Keratinocyte (primary cell): Measurements from ENCODE around the gene SFXN3. TPM values are rescaled to one million over a fixed set of nuclear protein-coding genes. Genes with fewer than 3 reads are reported as not detected.

ENCODE experiments used
- DNase-seq: peaks from one replicate; pipeline ENCODE4 v3.0.0-alpha.2; 2011; ENCODE audit warnings: low read depth, missing footprints, low spot score
- FAIRE-seq: peaks from 2 replicates; lab custom pipeline; 2011; peaks lifted over from hg19 to GRCh38; lab: Jason Lieb, UNC
- H2AFZ ChIP-seq: 2 replicates; pipeline ENCODE4 v1.6.0; 2012; ENCODE audit warnings: low read length, control low read depth, inconsistent platforms; ENCODE audit not compliant: control insufficient read depth
- H3K27ac ChIP-seq: 2 replicates; pipeline ENCODE4 v1.5.1; 2011; ENCODE audit warnings: low read length; ENCODE audit not compliant: control insufficient read depth, insufficient read depth
- H3K27me3 ChIP-seq: 3 replicates; pipeline ENCODE4 v1.6.0; 2011; ENCODE audit warnings: low read length; ENCODE audit not compliant: control insufficient read depth, insufficient read depth; ENCODE audit errors: extremely low read depth
- H3K36me3 ChIP-seq, 2 experiments: 2 replicates in 1 of 2; 3 replicates in 1 of 2; pipeline ENCODE4 v1.5.1; 2011; ENCODE audit warnings: low read length in 2 of 2, mild to moderate bottlenecking in 1 of 2; ENCODE audit not compliant: control insufficient read depth in 2 of 2, insufficient read depth in 2 of 2; ENCODE audit errors: extremely low read depth in 1 of 2
- H3K4me1 ChIP-seq: 3 replicates; pipeline ENCODE4 v1.5.1; 2011; ENCODE audit warnings: low read length; ENCODE audit not compliant: control insufficient read depth, insufficient read depth; ENCODE audit errors: extremely low read depth
- H3K4me2 ChIP-seq: 3 replicates; pipeline ENCODE4 v1.6.0; 2011; ENCODE audit warnings: low read depth, low read length; ENCODE audit not compliant: control insufficient read depth, insufficient read depth; ENCODE audit errors: extremely low read depth
- H3K4me3 ChIP-seq, 3 experiments: fragments of 200-600 bp in 1 of 3; sonication (generic) in 1 of 3; 2 replicates in 2 of 3; 3 replicates in 1 of 3; pipeline ENCODE4 v1.5.1; 2011 to 2016; ENCODE audit warnings: low read length in 3 of 3, mild to moderate bottlenecking in 3 of 3, control low read depth in 2 of 3, inconsistent platforms in 1 of 3, low read depth in 1 of 3, mixed read lengths in 1 of 3, mixed run types in 1 of 3, moderate library complexity in 1 of 3; ENCODE audit not compliant: control insufficient read depth in 2 of 3, insufficient read depth in 2 of 3; ENCODE audit errors: extremely low read depth in 1 of 3
- H3K79me2 ChIP-seq: 2 replicates; pipeline ENCODE4 v1.6.0; 2012; ENCODE audit warnings: low read length; ENCODE audit not compliant: control insufficient read depth, insufficient read depth
- H3K9ac ChIP-seq: 3 replicates; pipeline ENCODE4 v1.6.0; 2011; ENCODE audit warnings: low read length; ENCODE audit not compliant: control insufficient read depth, insufficient read depth; ENCODE audit errors: extremely low read depth
- H3K9me1 ChIP-seq: 3 replicates; pipeline ENCODE4 v1.6.0; 2011; ENCODE audit warnings: low read length; ENCODE audit not compliant: control insufficient read depth, insufficient read depth; ENCODE audit errors: extremely low read depth
- H3K9me3 ChIP-seq: 2 replicates; pipeline ENCODE4 v1.5.1; 2012; ENCODE audit warnings: low read depth, low read length; ENCODE audit not compliant: control insufficient read depth
- H4K20me1 ChIP-seq: 3 replicates; pipeline ENCODE4 v1.6.0; 2011; ENCODE audit warnings: low read length; ENCODE audit not compliant: control insufficient read depth, insufficient read depth; ENCODE audit errors: extremely low read depth
- CTCF ChIP-seq, 3 experiments: IDR thresholded peaks in 1 of 3; conservative IDR thresholded peaks in 1 of 3; optimal IDR thresholded peaks in 1 of 3; 2 replicates in 2 of 3; 3 replicates in 1 of 3; pipeline versions ENCODE3 to v1.5.1; 2011; ENCODE audit warnings: low read length in 3 of 3, mild to moderate bottlenecking in 3 of 3, moderate library complexity in 2 of 3, control low read depth in 1 of 3, inconsistent platforms in 1 of 3; ENCODE audit not compliant: insufficient read depth in 2 of 3; ENCODE audit errors: extremely low read depth in 1 of 3
- EZH2 ChIP-seq: IDR thresholded peaks from one replicate; pipeline ENCODE4 v1.6.1; 2012; ENCODE audit warnings: inconsistent platforms, mild to moderate bottlenecking, low read length, moderate library complexity
- dilution Hi-C: fragments of 300-500 bp; cut with MboI; formaldehyde crosslinking; loops from one replicate; pipeline ENCODE4 v1.7.0; 2020; ENCODE audit warnings: low sequenced_read_pairs; ENCODE audit not compliant: extremely low pct_ligation_motif_present
- polyA plus RNA-seq, 5 experiments: library from polyadenylated mRNA; depleted of rRNA in 3 of 5; stranded (reverse) in 3 of 5; stranded (forward) in 1 of 5; unstranded in 1 of 5; fragments of >200 nt; gene quantifications; 1 replicate in 1 of 5; 2 replicates in 3 of 5; 3 replicates in 1 of 5; pipeline versions ENCODE4 v1.2.1 to v1.2.3, GENCODE V29; 2011 to 2012; ENCODE audit warnings: missing spikeins in 2 of 5, low read depth in 1 of 5, low replicate concordance in 1 of 5

The SFXN3 gene
- polyA plus RNA-seq, 1 donor (not counting 4 experiments of a cell fraction or from before 2014, with no cell fraction given) = 77.0 TPM

GRCh38 chr10:100993986-100994708, 36.9 kb upstream of the SFXN3 start:
- Histone ChIP-seq H3K4me1 (peaks cover 17% of the 10 kb centered on the region), H3K4me3 (no peak overlapping the region), H3K9ac (no peak overlapping the region), H4K20me1 (no peaks in the 10 kb centered on the region), H3K79me2 (peaks cover 22% of the 10 kb centered on the region), H2AFZ (no peak overlapping the region), H3K4me2 (no peak overlapping the region), H3K27ac (no peak overlapping the region), H3K9me1 (no peaks in the 10 kb centered on the region), H3K27me3 (no peaks in the 10 kb centered on the region), H3K36me3 (peaks cover 31% of the 10 kb centered on the region in 2 experiments), H3K9me3 (no peaks in the 10 kb centered on the region)
- TF ChIP-seq EZH2 (no peak), CTCF (optimal IDR thresholded peaks at IDR 0.05 in 1 of 3, IDR thresholded peaks at IDR 0.05 in 1 of 3, conservative IDR thresholded peaks at IDR 0.05 in 1 of 3; ENCODE audit: extremely low read depth in 1 of 3, insufficient read depth in 2 of 3, low read length in 3 of 3) (peak; percentile 44 to 72 (median 51))
- no peak for FAIRE-seq
- dilution Hi-C loops = no loop called here
- no peak for DNase-seq

- Histone ChIP-seq H3K4me2 (no peak overlapping the region), H3K9ac (no peak overlapping the region), H3K36me3 (peaks cover 21 to 26% of the 10 kb centered on the region in 2 experiments), H3K9me1 (no peaks in the 10 kb centered on the region), H4K20me1 (no peaks in the 10 kb centered on the region), H3K4me3 (no peak overlapping the region), H3K79me2 (peaks cover 19% of the 10 kb centered on the region), H3K4me1 (peaks cover 17% of the 10 kb centered on the region), H3K27me3 (no peaks in the 10 kb centered on the region), H3K9me3 (no peaks in the 10 kb centered on the region), H3K27ac (no peak overlapping the region), H2AFZ (no peak overlapping the region)
- FAIRE-seq = no peak
- no peak for DNase-seq
- dilution Hi-C loops = no loop called here
- TF ChIP-seq CTCF (optimal IDR thresholded peaks at IDR 0.05 in 1 of 3, IDR thresholded peaks at IDR 0.05 in 1 of 3, conservative IDR thresholded peaks at IDR 0.05 in 1 of 3; ENCODE audit: extremely low read depth in 1 of 3, insufficient read depth in 2 of 3, low read length in 3 of 3) (no peak), EZH2 (no peak)
Measured at GRCh38 chr10:100995181-100995580, 35.9 kb upstream of the SFXN3 start.
